ENCODE results near the gene DNAJC6.

DNAJC6 gene

GRCh38 chr1:65265651-65266351, 43.5 kb upstream of the DNAJC6 start:
- Histone ChIP-seq H3K4me3 (peak overlapping the region; percentile 78), H3K27ac (peak overlapping the region; percentile 63 to 70)
- no peak for DNase-seq (ENCODE audit: low spot score)
- TF ChIP-seq CTCF (IDR thresholded peaks at IDR 0.05) = no peak

DNA sequence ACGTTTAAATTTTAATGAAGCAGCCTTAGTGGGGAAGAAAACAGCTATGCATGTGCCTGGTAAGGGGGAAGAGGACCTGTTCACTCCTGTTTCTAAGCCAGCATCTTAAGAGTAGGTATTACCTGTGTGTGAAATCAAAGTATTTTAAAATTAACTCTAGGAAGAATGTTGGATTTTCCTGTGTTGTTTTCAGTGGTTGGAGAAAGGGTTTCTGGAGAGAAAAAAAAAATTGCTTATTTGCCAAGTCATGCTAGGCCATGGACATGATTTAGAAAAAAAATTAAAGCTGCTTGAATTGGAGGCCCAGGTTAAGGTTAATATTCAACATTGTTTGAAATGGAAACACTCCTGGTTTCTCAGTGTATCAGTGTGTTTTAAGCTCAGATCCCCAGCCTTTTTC, 42.9 kb upstream of the DNAJC6 start:
- no peak for TF ChIP-seq CTCF (IDR thresholded peaks at IDR 0.05)
- DNase-seq (ENCODE audit: low spot score) = no peak
- Histone ChIP-seq H3K4me3 (peak overlapping the region; percentile 78), H3K27ac (peak overlapping the region in 1 of 2 donors; percentile 70)

GRCh38 chr1:65267271-65267670, 42.1 kb upstream of the DNAJC6 start:
- TF ChIP-seq CTCF (IDR thresholded peaks at IDR 0.05) = no peak
- H3K4me3 ChIP-seq = no peak overlapping the region
- no peak for DNase-seq (ENCODE audit: low spot score)
- H3K27ac ChIP-seq = no peak overlapping the region

DNA sequence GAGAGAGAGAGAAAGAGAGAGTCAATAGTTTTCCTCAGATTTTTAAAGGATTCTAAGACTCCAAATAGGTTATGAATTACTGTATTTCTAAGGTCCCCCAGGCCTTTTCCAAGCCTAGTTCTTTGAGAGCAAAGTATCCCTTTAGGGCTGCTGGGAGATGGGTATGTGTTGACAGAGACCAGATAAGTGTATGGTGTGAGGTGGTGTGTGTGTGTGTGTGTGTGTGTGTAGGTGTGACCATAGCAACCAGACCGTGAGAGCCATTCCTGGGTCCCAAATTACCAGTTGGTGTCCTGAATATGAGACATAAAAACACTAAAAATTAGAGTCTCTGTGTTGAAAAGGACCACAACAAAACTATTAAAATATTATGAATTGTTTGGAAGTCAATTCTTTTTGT, 41.7 kb upstream of the DNAJC6 start:
- DNase-seq (ENCODE audit: low spot score) = no peak
- H3K27ac ChIP-seq = no peak overlapping the region
- TF ChIP-seq CTCF (IDR thresholded peaks at IDR 0.05) = no peak

GRCh38 chr1:65269612-65270011, 39.7 kb upstream of the DNAJC6 start:
- Histone ChIP-seq H3K4me3 (no peak overlapping the region), H3K27ac (no peak overlapping the region)
- no peak for TF ChIP-seq CTCF (IDR thresholded peaks at IDR 0.05)
- no peak for DNase-seq (ENCODE audit: low spot score)

More for the DNA sequence above, 41.7 kb upstream of the DNAJC6 start:
- H3K4me3 ChIP-seq = no peak overlapping the region

GRCh38 chr1:65276197-65276939, 33.0 kb upstream of the DNAJC6 start:
- no peak for TF ChIP-seq CTCF (IDR thresholded peaks at IDR 0.05)
- no peak for DNase-seq (ENCODE audit: low spot score)
- H3K27ac ChIP-seq = no peak overlapping the region
- H3K4me3 ChIP-seq = no peak overlapping the region
